ENCODE data around the gene FOXA1.

GRCh38 chr14:37641117-37641516 lies 46.1 kb upstream of the FOXA1 start:
- TF ChIP-seq CTCF (IDR thresholded peaks at IDR 0.05): no peak
- TF ChIP-seq POLR2A (IDR thresholded peaks at IDR 0.05; ENCODE audit: low read depth): no peak
